GM20431 (cell line): ENCODE data around the gene PRKCE.

Experiments used
- in situ Hi-C: fragments of 300-500 bp; cut with MseI, MboI; formaldehyde crosslinking; loops from one replicate; pipeline ENCODE4 v1.15.0; 2020; ENCODE audit warnings: low sequenced_read_pairs; ENCODE audit not compliant: unreplicated experiment

Gene PRKCE

GRCh38 chr2:45651415-45652089 is at the start of gene PRKCE:
PRKCE (plus strand) TSS chr2:45651675.
- in situ Hi-C loops: no loop called here

- in situ Hi-C loops: no loop called here
These were observed 48.9 kb upstream of the PRKCE start for GRCh38 chr2:45602624-45603023.

GRCh38 chr2:45605116-45605515 is 46.4 kb upstream of the PRKCE start:
- in situ Hi-C loops: no loop called here

- in situ Hi-C loops: no loop called here
These were observed 44.7 kb upstream of the PRKCE start for GRCh38 chr2:45606796-45607195.

- in situ Hi-C loops: no loop called here
These were observed 43.8 kb upstream of the PRKCE start for GRCh38 chr2:45607701-45608100.

- in situ Hi-C loops: no loop called here
These were observed 41.0 kb upstream of the PRKCE start for GRCh38 chr2:45610281-45611019.

- in situ Hi-C loops: no loop called here
These were observed 40.2 kb upstream of the PRKCE start, which contains the start of gene SRBD1 for GRCh38 chr2:45611020-45611859. SRBD1 (minus strand) TSS chr2:45611267; CDS start chr2:45605441, 5,826 bp downstream.

- in situ Hi-C loops: no loop called here
These were observed 39.2 kb upstream of the PRKCE start for GRCh38 chr2:45612285-45612684.

GRCh38 chr2:45612731-45613130 is 38.7 kb upstream of the PRKCE start:
- in situ Hi-C loops: no loop called here

- in situ Hi-C loops: no loop called here
These were observed 37.1 kb upstream of the PRKCE start for GRCh38 chr2:45614330-45614729.

GRCh38 chr2:45614871-45615415 is 36.5 kb upstream of the PRKCE start:
- in situ Hi-C loops: no loop called here

GRCh38 chr2:45616658-45617411 is 34.6 kb upstream of the PRKCE start:
- in situ Hi-C loops: no loop called here

- in situ Hi-C loops: no loop called here
These were observed 34.0 kb upstream of the PRKCE start for GRCh38 chr2:45617496-45617895.

GRCh38 chr2:45622336-45623075 is 29.0 kb upstream of the PRKCE start:
- in situ Hi-C loops: no loop called here

- in situ Hi-C loops: no loop called here
These were observed 28.4 kb upstream of the PRKCE start for GRCh38 chr2:45623098-45623497.

GRCh38 chr2:45625824-45626223 is 25.7 kb upstream of the PRKCE start:
- in situ Hi-C loops: no loop called here

GRCh38 chr2:45626387-45627221 is 24.9 kb upstream of the PRKCE start:
- in situ Hi-C loops: no loop called here

GRCh38 chr2:45627911-45628310 is 23.6 kb upstream of the PRKCE start:
- in situ Hi-C loops: no loop called here
